Hepatocyte (in vitro differentiated cells): ENCODE measurements around the gene PRDX5.

Source experiments
- CTCF ChIP-seq: fragments of 200-600 bp; sonication (generic); IDR thresholded peaks from 2 replicates; pipeline ENCODE4 v1.5.1; 2016; ENCODE audit warnings: antibody characterized with exemption, mild to moderate bottlenecking; ENCODE audit not compliant: poor library complexity
- EZH2 ChIP-seq: fragments of 200-600 bp; sonication (generic); IDR thresholded peaks from 2 replicates; pipeline ENCODE4 v1.6.1; 2016; ENCODE audit warnings: antibody characterized with exemption, mild to moderate bottlenecking, borderline replicate concordance
- EZH2phosphoT487 ChIP-seq: fragments of 200-600 bp; sonication (generic); IDR thresholded peaks from one replicate; pipeline ENCODE4 v1.6.1; 2018; ENCODE audit warnings: antibody characterized with exemption, mild to moderate bottlenecking, low read depth, moderate library complexity; ENCODE audit not compliant: unreplicated experiment, severe bottlenecking

- TF ChIP-seq CTCF (no peak), EZH2 (no peak), EZH2phosphoT487 (no peak)
Measured at GRCh38 chr11:64318766-64319761, 1.1 kb downstream of the PRDX5 start.
